HepG2 (cell line): ENCODE data around the gene CACNA1H.
"Not testable (repeated sequence)": the region's sequence is repeated elsewhere in the genome, so short reads cannot be mapped to it uniquely, and the experiment has no call there.

ENCODE experiments used
- ASH2L ChIP-seq: fragments of 300-600, 200-600 bp; sonication (generic); IDR thresholded peaks from 2 replicates; pipeline ENCODE4 v1.7.0; 2017; ENCODE audit warnings: low read depth, mild to moderate bottlenecking, moderate library complexity, mixed read lengths, low read length; ENCODE audit not compliant: insufficient read length
- ZNF234 ChIP-seq: sonication (generic); formaldehyde crosslinking; conservative IDR thresholded peaks from 2 replicates; pipeline ENCODE4 v1.5.1; 2020; ENCODE audit warnings: mild to moderate bottlenecking, missing genetic modification reagents
- ZNF331 ChIP-seq: sonication (generic); formaldehyde crosslinking; IDR thresholded peaks from 2 replicates; pipeline ENCODE4 v1.4.0; 2020; ENCODE audit warnings: missing genetic modification reagents

- not testable (repeated sequence) for TF ChIP-seq ZNF234 (CRISPR knock-in tag); ASH2L; ZNF331 (CRISPR knock-in tag)
Observed at GRCh38 chr16:1253701-1254364, 100.9 kb downstream of the CACNA1H start.
